IPS-11a (cell line): Measurements from ENCODE around the gene UTP4.
A peak's percentile ranks its signal among the peaks of the same experiment; 100 is the strongest.

Experiments used
- H3K4me3 ChIP-seq: one replicate; pipeline ENCODE4 v1.5.1; 2013; ENCODE audit warnings: low read depth, low read length, control low read depth

The UTP4 gene

DNA sequence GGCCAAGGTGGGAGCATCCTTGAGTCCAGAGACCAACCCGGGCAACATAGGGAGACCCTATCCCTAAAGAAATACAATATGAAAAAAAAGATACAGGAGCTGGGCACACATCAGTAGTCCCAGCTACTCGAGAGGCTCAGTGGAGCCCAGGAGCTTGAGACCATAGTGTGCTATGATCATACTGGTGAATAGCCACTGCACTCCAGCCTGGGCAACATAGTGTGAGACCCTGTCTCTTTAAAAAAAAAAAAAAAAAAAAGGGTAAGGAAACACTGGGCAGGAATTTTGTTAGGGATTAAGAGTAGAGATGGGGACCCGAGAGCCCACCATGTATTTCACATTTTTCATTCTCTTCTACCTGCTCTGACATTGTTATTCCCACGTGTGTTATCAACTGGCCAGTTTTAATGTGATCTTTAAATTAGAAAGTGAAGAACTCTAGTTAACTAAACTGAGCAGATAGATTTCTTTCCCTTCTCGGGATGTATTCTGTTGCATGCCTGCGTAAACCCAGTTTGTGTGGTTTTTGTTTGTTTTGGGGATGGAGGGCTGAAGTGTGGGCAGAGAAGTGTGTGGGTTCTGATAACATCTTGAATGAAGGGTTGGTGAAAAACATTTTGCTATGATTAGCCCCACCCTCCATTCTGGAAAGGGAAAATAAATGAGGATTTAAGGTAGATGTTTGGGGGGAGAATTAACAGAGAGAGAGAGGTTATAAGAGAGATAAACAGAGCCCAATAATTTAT lies 37.3 kb downstream of the UTP4 start:
- no peak overlapping the region for H3K4me3 ChIP-seq

DNA sequence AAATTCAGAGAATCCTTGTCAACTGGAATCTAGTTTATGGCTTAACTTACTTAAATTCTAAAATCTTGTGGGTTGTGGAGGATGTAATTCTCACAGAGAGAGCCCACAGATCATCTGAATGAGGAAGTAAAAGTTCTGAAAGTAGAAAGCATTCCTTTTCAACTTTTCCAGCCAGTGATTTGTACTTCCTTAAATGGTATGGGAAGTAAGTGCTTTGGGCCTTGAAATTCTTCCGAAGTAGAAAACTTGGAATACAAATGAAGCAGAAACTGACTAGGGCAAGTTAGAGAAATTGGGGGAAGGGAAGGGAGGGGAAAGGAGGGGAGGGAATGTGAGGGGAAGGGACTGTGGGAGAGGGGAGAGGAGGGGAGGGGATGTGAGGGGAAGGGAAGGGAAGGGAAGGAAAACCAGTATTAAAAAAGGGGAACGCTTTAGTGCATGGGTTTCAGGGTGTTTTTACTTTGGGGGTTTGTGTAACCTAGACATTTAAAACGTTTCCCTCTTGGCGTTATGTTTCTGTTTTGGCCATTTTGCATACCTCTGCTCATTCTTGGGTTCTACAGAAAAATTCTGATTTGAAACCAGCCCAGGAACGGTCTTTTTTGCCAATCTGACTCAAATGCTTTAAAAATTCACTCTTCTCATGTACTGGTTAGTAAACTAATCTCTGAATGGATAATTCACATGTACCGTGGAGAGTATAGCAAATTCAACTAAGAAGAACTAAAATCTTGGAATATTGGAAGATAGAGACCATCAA lies 39.1 kb downstream of the UTP4 start:
- H3K4me3 ChIP-seq = no peak overlapping the region

DNA sequence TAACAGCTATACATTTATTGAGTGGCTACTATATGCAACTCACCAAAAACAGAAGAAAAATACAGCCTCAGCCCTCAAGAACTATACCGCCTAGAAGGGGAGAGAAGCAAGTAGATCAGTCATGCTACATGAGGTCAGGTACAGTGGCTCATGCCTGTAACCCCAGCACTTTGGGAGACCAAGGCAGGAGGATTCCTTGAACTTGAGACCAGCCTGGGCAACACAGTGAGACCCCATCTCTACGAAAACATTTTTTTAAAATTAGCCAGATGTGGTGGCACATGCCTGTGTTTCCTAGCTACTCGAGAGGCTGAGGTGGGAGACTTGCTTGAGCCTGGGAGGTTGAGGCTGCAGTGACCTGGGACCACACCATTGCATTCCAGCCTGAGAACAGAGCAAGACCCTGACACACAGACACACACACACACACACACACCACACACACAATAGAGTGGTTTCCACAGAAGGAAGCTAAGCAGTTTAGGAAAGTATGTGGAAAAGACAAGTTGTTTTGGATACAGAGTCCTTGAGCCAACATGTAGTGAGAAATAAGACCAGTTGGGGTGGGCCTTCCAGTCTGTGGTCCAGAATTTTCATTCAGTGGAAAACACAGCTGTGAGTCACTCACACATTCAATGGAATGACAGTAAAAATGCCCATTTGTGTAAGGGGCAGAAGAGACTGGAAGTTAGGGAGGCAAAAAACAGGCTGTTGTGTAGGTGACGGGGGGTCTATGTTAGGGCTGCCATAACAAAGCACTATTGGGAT lies 43.8 kb downstream of the UTP4 start:
- no peak overlapping the region for H3K4me3 ChIP-seq

DNA sequence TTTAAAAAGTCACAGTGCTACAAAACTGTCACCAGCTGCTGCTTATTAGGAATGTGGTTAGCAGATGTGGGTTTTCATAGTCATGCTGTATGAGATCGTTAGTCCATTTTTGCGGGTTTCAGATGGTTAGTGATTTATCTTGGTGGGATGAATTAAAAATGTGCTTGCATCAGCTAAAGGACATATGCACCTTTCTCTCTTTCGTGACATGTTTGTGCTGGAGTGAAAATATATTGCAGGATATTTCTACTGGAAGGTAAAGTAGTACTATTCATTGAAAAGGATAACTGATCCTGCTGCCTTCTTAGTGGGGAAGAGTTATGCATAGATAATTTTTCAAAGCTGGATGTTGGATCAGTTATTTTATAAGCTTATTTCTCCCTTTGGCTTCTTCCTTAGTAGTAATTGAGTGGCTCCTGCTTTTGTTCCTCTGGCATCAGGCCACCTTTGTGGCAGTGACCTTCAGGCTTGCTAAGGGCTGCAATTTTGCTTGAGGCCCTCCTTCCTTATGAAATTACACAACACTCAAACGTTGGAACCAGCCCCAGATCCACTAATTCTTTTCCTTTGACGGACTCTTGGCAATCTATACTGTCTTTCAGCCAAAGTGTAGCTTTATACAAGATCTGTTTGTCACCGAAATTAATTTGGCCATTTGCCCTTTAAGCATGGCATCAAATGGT lies 47.0 kb downstream of the UTP4 start:
- no peak overlapping the region for H3K4me3 ChIP-seq

DNA sequence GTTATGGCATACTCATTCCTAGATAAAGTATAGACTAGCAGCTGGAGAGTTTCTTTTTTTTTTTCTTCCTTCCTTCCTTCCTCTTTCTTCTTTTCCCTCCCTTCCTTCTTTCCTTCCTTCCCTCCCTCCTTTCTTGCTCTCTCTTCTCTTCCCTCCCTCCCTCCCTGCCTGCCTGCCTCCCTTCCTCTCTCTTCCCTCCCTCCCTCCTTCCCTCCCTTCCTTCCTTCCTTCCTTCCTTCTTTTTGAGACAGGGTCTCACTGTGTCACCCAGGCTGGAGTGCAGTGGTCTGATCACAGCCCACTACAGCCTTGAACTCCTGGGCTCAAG lies 47.5 kb downstream of the UTP4 start:
- no peak overlapping the region for H3K4me3 ChIP-seq

DNA sequence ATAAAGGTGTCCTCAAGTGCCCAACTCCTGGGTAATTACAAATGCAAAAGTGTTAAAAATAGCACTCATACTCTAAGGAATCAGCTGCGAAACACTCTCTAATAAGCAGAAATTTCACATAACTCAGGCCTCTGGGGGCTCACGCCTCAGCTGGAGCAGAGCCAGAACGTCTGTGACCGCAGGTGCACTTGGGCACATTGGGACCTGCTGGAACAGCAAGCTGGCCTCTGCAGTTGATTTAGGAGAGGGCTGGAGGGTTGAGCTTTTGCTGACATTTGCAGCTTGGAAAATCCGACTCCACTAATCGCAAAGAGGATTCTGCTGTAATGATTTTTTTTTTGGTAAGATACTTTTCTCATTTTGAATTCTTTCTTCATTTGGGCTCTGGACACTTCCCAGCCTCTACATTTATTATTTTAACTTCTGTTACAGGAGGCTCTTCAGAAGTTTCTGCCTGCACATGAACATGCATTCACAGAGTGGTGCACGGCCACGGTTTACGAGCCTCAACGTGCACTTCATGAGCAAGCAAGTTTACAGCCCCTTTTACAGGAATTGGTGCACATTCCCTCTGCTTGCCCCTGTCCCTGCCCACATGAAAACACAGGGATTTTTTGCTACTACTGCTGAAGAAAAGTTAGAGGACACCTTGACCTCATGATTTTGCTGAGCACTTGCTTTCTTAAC lies 50.4 kb downstream of the UTP4 start:
- no peak overlapping the region for H3K4me3 ChIP-seq

DNA sequence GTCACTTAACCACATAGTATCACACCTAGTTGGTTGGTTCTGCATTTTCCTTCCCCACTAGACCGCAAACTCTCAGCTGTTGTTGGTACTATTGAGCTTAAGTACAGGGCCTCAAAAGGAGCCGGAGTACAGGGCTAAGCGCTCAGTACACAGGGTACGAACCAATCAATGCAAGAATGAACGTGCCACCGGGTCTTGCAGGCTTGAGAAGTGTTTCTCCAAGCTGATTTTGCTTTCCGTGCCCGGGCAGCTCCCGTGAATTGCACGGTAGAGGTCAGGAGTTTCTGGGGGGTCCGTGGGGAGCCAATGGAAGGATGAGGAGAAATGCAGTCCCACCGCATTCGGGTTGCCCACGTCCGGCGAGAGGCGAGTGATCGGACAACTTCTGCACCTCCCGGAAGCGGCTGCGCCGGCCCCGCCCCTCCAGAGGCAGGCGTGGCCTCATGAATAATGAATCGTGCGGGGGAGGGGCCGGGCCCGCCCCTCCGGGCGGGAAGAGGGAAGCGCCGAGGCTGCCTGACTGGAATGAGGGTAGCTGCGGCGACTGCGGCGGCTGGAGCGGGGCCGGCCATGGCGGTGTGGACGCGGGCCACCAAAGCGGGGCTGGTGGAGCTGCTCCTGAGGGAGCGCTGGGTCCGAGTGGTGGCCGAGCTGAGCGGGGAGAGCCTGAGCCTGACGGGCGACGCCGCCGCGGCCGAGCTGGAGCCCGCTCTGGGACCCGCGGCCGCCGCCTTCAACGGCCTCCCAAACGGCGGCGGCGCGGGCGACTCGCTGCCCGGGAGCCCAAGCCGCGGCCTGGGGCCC lies 54.4 kb downstream of the UTP4 start, which contains the start of gene SNTB2:
TSS of gene SNTB2 (plus strand) at position 523 of the 804 bp plus-strand sequence. CDS start at position 526, 3 bp downstream.
- peak within 1 kb of the TSS; percentile 57 for H3K4me3 ChIP-seq

DNA sequence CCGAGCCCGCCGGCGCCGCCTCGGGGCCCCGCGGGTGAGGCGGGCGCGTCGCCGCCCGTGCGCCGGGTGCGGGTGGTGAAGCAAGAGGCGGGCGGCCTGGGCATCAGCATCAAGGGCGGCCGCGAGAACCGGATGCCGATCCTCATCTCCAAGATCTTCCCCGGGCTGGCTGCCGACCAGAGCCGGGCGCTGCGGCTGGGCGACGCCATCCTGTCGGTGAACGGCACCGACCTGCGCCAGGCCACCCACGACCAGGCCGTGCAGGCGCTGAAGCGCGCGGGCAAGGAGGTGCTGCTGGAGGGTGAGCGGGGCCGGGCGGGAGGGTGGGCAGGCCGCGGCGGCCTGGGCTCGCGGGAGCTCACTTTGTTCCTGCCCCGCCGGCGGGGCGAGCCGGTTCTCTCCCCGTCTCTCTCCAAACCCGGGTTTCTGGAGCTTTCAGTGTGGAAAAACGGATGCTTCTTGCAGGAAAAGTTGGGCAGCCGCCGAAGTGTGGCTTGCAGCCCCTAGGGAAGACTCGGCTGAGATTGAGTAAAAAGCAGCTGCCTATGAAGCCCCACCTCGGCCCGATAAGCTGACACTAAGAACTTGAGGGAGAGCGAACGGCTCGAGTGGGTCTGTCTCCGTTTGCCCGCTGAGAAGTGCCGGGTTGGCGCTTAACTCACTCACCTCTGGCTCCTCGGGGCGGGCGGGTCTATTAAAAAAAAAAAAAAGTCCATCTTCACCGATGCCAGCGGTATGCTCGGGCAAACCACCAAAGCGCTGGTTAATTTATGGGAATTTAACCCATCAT lies 55.2 kb downstream of the UTP4 start:
- peak overlapping the region; percentile 57 for H3K4me3 ChIP-seq

DNA sequence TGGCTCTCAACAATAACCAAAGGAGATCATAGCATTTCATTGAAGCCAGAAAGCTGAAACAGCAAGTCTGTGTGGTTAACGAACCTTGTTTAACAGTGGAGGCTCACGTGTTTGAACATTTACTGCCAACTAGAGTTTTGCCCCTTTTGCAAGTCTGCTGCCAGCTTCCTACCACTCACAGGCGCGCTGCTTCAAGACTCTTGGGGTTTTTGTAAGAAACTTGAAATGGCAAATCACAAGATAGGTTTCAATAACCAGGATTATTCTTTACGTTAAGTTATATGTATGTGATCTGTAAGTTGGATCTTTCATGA lies 55.7 kb downstream of the UTP4 start:
- H3K4me3 ChIP-seq = peak overlapping the region; percentile 57

DNA sequence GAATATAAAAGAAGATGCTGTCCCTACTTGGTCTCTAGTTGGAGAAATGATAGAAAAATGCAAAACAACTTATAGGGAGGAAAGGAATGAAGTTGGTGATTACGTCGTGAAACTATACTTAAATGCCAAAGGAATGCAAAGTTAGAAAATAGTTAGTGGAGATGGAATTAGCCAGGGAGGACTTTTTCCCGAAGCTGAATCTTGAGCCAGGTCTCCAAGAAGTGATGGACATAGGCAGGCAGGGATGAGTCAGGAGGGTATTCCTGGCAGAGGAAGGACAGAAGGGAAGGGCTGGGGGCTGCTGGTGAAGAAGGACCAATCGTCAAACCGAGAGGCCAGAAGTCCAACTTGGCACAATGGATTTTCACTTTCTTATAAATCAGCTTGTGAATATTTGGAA lies 56.3 kb downstream of the UTP4 start:
- H3K4me3 ChIP-seq = peak overlapping the region; percentile 57

DNA sequence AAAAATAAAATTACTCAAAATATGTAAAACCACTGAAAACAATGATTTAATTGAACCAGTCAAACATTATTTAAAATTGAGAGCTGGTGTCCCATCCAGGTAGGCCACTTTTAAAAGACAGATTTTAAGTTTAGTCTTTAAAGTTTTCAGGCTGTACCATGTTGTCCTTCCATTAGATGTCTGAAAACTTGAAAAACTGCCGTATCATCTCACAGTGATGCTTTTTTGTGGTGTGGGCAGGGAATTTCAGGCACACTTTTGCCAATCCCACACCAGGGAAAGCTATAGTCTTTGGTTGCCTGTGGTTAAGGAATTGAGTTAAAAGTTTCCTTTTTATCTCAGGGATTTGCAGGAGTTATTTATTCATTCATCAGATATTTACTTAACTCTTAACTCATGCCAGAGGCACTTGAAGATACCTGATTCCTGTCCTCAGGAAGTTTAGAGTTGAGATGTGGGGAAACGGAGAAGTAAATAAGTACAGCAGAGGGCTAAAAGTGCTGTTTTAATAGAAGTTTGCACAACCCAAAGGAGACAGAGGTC lies 57.7 kb downstream of the UTP4 start:
- H3K4me3 ChIP-seq = no peak overlapping the region

DNA sequence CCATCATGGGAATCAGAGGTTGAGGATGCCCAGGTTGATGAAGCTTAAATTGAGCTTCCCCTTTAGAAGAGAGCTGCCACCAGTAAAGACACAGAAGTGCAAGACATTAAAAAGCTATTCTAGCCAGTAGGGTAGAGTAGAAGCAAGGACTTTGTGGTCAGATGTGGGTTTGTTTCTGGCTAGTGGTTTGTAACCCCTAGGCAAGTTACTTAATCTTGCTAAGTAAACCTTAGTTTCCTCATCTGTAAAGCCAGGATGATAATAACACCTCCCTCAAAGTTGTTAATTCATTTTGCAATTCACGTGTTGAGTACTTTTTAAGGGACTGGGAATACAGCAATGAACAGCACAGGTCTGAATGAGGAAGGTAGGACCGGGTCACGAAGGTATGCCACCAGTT lies 58.1 kb downstream of the UTP4 start:
- H3K4me3 ChIP-seq = no peak overlapping the region

DNA sequence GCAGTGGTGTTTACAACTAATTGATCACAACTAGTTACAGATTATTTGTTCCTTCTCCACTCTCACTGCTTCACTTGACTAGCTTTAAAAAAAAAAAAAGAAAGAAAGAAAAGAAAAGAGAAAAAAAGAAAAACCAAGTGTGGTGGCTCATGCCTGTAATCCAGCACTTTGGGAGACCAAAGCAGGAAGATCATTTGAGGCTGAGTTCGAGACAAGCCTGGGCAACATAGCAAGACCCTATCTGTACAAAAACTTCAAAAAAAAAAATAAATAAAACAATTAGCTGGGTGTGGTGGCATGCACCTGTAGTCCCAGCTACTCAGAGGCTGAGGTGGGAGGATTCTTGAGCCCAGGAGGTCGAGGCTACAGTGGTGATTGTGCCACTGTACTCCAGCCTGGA lies 58.7 kb downstream of the UTP4 start:
- no peak overlapping the region for H3K4me3 ChIP-seq

DNA sequence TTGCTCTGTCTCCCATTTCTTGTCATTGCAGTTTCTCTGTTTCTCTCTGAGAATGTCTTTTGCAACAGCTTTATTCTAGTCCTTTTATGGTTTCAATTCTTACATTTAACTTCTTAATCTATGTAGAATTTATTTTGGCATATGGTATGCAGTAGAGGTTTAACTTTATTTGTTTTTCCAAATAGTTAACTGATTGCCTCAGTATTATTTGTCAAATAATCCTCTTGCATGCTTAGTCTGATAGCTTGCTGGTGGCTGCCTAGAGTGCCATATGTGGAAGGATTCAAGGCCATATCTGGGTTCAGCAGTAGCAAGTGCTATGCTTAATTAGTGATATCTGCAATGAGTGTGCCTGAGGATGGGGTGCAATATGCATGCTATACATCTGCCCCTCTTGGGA lies 61.4 kb downstream of the UTP4 start:
- H3K4me3 ChIP-seq = no peak overlapping the region

DNA sequence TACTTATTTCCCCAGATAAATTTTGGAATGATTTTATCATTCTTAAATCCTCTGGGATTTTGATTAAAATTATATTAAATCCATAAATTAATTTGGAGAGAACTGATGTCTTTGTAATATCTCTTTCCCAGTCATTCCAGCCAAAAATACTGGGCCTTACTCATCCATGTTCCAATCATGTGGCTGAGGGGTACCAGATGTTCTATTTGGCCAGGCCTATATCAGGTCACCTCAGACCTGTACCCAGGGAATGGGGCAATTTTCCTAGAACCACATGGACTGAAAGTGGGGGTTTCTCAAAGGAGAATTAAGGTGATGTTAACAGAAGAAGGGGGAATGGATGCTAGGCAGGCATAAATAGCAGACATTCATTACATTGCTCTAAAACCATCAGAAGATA lies 62.0 kb downstream of the UTP4 start:
- H3K4me3 ChIP-seq = no peak overlapping the region

DNA sequence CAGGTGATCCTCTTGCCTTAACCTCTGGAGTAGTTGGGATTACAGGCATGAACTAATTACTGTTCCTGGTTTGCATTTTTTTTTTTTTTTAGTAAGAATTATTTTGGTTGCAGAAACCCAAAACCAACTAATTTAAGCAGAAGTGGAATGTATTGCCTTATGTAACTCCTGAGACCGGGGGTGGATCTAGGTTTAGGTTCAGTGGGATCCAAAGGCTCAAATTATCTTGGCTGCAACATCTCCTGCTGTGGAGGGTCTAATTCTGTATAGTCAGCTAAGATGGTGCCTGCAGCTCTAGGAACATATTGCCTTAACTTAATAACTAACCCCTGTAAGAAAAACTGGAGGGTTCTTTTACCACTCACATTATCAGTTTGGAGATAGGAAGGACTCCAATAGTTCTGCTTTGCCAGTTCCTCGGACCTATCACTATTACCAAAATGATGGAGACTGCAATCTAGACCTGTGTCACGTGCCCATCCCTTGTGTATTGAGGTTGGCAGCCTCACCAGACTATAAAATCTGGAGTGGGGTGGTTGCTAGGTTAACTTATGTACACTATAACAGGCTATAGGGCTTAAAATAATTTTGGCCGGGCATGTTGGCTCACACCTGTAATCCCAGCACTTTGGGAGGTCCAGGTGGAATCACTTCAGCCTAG lies 63.0 kb downstream of the UTP4 start:
- H3K4me3 ChIP-seq = no peak overlapping the region

DNA sequence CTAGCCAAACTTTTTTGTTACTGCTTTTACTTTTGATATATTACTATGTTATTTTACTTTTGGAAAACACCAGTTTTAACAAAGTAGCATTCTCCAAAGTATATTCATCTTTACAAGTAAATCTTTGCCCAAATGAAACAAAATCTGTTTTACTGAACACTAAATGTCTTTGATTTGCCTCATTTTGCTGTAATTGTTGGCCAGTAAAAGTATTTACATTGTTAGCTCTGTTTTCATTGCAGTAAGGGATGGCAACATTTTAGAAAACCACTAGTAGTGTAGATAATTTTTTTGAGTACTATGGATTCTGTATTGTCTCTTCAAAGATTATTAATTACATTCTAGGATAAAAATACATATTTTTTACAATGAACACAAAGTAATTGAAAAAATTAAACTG lies 65.1 kb downstream of the UTP4 start:
- H3K4me3 ChIP-seq = no peak overlapping the region

DNA sequence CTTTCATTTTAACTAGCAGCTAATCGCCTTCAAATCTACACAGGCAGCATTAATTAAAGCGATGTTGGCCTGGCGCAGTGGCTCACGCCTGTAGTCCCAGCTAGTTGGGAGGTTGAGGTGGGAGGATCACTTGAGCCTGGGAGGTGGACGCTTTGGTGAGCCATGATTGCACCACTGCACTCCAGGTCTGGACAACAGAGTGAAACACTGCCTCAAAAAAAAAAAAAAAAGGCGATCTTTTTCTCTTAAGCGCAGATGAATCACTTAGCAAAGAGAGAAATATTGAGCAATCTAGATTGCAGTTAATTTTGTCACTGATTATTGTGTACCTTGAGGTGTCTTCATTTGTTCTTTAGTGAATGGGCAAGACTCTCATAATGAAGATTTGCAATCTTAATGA lies 66.9 kb downstream of the UTP4 start:
- H3K4me3 ChIP-seq = no peak overlapping the region
